GM19351 (cell line): ENCODE data around the gene OR2T10.
A peak's percentile ranks its signal among the peaks of the same experiment; 100 is the strongest.
"Not testable (repeated sequence)": the region's sequence is repeated elsewhere in the genome, so short reads cannot be mapped to it uniquely, and the experiment has no call there.

ENCODE experiments used
- ATAC-seq: cut with Tn5 transposase; IDR thresholded peaks from one replicate; pipeline ENCODE4 v1.9.1; 2021; ENCODE audit warnings: mild to moderate bottlenecking, moderate library complexity; ENCODE audit not compliant: unreplicated experiment

OR2T10 gene

GRCh38 chr1:248597589-248597988 is at the start of gene OR2T10:
Gene OR2T10 (minus strand): TSS chr1:248597700. CDS start chr1:248593768, 3,932 bp downstream.
- ATAC-seq: no peak

GRCh38 chr1:248645178-248645577 is 47.7 kb upstream of the OR2T10 start, which contains the start of gene OR2T35:
Gene OR2T35 (minus strand): TSS chr1:248645278. CDS start chr1:248639258, 6,020 bp downstream.
- ATAC-seq: not testable (repeated sequence)

- peak; percentile 53 for ATAC-seq
Observed at GRCh38 chr1:248642971-248643651, 45.6 kb upstream of the OR2T10 start.

GRCh38 chr1:248641583-248641982 is 44.1 kb upstream of the OR2T10 start:
- not testable (repeated sequence) for ATAC-seq

GRCh38 chr1:248640906-248641305 is 43.4 kb upstream of the OR2T10 start:
- peak; percentile 46 for ATAC-seq

- peak; percentile 42 for ATAC-seq
Observed at GRCh38 chr1:248639652-248640051, 42.2 kb upstream of the OR2T10 start.

- not testable (repeated sequence) for ATAC-seq
Observed at GRCh38 chr1:248636612-248637011, 39.1 kb upstream of the OR2T10 start.

GRCh38 chr1:248634991-248635390 is 37.5 kb upstream of the OR2T10 start, which contains the start of gene OR2T11:
Gene OR2T11 (minus strand): TSS chr1:248635091. CDS start chr1:248627128, 7,963 bp downstream.
- not testable (repeated sequence) for ATAC-seq

GRCh38 chr1:248631354-248632008 is 34.0 kb upstream of the OR2T10 start:
- ATAC-seq: no peak

GRCh38 chr1:248630551-248630950 is 33.1 kb upstream of the OR2T10 start:
- ATAC-seq: no peak

- ATAC-seq: peak; percentile 98
Observed at GRCh38 chr1:248627971-248628844, 30.7 kb upstream of the OR2T10 start.

GRCh38 chr1:248625971-248626370 is 28.5 kb upstream of the OR2T10 start:
- no peak for ATAC-seq

GRCh38 chr1:248625166-248625565 is 27.7 kb upstream of the OR2T10 start:
- ATAC-seq: no peak

GRCh38 chr1:248622570-248623001 is 25.1 kb upstream of the OR2T10 start:
- peak; percentile 88 for ATAC-seq

- no peak for ATAC-seq
Observed at GRCh38 chr1:248621770-248622169, 24.3 kb upstream of the OR2T10 start.

- ATAC-seq: no peak
Observed at GRCh38 chr1:248618878-248619277, 21.4 kb upstream of the OR2T10 start.

GRCh38 chr1:248618119-248618518 is 20.6 kb upstream of the OR2T10 start:
- ATAC-seq: no peak

- ATAC-seq: peak; percentile 45
Observed at GRCh38 chr1:248613742-248614141, 16.2 kb upstream of the OR2T10 start.

- no peak for ATAC-seq
Observed at GRCh38 chr1:248611883-248612414, 14.4 kb upstream of the OR2T10 start.

- ATAC-seq: no peak
Observed at GRCh38 chr1:248610301-248610700, 12.8 kb upstream of the OR2T10 start.

GRCh38 chr1:248599396-248599795 is 1.9 kb upstream of the OR2T10 start:
- ATAC-seq: no peak
